ENCODE results near the gene C10orf105. TPM values are rescaled to one million over a fixed set of nuclear protein-coding genes. Genes with fewer than 3 reads are reported as not detected.

C10orf105 gene, protein sequence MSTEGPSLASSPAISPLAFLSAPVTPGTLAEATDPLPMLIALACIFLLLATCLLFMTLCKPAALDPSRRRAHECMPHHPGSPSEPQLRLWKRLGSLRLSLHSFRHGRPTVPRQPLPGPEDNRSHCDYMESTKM
- total RNA-seq (2014; rRNA removed; shearing (Covaris generic)), result not detected in 2 replicates

DNA sequence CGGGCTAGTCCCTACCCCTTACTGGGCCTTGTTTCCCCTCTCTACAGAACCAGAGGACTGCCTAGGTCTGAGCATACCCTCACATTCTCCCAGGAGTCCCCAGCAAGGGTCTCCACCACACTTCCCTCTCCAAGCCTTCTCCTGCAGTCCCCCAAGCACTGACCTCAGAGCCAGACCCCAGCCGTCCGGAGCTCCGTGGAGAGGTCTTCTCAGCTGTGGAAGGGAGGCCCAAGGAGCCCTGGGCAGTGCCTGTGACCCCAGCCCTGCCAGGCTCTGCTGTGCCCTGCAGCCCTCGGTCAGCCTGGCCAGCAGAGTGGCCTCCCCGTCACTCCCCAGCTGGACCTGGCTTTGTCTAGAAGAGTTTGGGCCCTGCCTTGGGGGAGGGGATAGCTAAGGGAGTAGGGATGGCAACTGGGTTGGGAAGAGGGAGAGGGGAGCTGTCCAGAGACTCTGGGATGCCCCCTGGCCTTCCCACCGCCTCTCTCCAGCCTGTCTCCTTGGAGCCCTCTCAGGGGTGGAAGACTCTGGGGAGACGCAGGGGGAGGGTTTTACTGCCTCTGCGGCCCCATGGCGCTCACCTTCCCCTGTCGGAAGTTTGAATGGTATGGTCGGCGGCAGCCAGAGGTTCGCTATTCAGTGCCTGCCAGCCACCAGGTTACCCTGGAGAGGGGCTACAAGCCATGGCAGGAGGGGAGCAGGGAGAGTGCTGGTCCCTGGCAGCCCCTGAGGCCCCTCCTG, at the start of gene C10orf105:
Gene C10orf105, minus strand, starts transcription at position 315 of the 738 bp plus-strand sequence. CDS start 3,441 bp downstream, outside the sequence.
- no peak for DNase-seq (ENCODE audit: low read depth)

DNA sequence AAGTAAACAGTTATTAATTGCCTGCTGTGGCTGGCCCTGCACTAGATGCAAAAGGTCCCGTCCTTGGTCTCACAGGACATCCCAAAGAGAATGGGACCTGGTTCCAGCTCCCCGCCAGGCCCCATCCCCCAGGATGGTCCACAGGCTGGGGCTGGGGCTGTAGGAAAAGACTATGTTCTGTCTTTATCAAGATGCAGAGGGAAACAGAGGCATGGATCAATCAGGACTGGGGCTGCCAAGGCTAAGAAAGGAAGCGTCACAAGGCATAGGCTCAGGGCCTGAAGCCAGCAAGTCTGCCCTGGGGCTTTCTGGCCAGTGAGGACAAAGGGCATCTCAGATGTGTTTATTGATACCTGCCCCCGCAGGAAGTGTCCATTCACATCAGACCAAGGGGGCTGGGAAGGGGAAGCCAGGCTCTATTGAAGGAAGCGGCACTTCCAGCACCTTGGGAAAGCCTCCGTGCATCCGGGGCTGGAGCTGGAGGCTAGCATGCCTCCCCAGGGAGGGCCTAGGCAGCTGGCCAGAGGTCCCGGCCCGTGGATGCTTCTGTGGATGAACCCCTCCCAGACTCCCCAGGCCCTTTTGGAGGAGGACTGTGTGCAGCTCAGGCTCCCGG, 48.0 kb upstream of the C10orf105 start:
- no peak for DNase-seq (ENCODE audit: low read depth)

DNA sequence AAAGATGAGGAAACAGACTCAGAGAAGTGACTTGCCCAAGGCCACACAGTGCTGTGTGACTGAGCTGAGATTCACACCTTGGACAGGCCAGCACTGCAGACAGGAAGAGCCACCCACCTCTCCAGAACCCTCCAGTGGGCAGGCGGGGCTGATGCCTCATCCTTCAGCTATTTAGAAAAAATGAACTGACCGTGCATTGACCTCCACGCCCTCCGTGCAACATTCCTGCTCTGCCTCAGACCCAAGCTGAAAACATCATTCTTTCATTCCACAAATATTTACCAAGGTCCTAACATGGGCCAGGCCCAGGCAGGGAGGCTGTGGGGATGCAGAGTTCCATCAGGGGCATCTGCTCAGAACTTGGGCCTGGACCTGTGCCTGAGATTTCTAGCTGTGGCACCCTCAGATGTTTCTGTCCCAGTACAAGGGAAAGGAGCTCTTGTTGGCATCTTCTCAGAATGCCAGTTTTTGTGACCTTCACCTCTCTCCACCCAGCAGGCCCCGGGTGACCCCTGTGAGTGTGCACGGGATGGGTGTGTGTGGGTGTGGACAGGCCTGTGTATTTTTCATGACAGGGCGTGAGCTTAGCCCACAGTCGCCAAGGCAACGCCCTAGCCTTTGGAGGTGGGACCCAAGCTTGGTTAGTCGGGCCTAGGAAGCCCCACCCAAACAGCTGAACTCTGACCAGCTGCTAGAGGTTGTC, 47.3 kb upstream of the C10orf105 start:
- peak; percentile 87 for DNase-seq (ENCODE audit: low read depth)

DNA sequence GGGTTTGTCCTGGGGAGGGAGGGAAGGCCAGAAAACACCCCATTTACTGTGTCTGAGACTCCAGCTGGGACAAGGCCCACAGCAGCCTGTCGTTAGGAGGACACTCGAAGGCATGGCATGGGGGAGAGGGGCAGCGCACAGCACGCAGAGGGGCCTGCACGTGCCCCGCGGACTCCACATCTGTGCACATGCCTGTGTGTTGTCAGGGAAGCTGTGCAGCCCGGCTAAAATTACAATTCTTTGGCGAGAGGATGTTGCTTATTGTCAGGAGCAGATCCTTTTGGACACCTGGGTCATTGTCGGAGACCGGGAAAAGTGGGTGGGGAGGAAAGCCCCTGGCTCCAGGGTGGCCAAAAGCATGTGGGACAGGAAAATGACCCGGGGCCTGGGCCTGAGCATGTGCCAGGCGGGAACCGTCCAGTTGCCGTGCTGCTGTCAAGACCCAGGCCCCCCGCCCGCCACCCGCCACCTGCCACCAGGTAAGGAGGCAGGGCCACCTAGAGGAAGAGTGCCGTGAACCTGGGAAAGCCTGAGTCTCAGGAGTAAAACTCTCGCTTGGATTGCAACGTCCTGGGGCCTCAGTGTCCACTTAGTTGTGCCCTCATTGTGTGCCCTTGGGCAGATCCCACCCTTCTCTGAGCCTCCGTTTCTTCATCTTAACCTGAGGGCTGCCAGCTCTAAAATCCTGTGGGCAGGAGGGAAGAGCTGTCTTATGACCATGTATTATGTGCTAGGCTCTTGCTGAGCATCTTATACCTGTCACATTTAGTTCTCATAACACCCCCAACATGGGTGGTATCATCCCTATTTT, 46.5 kb upstream of the C10orf105 start:
- no peak for DNase-seq (ENCODE audit: low read depth)

DNA sequence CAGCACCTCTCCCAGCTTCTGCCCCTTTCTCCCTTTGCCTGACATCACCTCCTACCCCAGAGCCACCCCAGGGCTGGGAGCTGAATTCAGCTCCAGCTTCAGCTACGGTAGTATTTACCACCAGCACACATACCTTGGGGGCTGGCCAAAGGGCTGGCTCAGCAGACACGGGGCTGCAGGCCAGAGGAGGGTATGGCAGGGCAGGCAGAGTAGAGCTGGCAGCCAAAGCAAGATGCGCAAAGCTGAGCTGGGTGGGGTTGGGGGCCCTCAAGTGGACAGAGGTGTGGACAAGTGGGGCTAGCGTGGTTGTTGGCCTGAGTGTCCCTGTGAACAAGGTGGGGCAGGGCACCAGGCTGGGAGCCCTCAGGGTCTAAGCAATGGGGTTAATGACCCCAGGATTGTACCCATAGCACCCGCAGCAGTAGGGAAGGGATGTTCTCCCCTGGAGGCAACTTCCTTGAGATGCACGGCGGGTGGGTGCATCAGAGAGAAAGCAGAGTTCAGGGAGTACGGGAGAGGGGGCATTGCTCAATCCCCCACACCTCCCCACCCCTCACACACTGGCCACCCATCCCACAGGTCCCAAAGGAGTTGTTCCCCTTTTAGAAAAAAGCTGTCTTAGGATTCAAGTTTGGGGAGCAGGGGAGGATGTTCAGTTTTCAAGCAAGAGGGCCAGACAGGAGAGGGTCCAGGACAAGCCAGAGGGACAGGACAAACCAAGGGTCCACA, 45.8 kb upstream of the C10orf105 start:
- DNase-seq (ENCODE audit: low read depth), result no peak

- DNase-seq (ENCODE audit: low read depth), result no peak
Observed at GRCh38 chr10:71763352-71764127, 44.0 kb upstream of the C10orf105 start.

GRCh38 chr10:71762324-71762723, 42.7 kb upstream of the C10orf105 start:
- no peak for DNase-seq (ENCODE audit: low read depth)

DNA sequence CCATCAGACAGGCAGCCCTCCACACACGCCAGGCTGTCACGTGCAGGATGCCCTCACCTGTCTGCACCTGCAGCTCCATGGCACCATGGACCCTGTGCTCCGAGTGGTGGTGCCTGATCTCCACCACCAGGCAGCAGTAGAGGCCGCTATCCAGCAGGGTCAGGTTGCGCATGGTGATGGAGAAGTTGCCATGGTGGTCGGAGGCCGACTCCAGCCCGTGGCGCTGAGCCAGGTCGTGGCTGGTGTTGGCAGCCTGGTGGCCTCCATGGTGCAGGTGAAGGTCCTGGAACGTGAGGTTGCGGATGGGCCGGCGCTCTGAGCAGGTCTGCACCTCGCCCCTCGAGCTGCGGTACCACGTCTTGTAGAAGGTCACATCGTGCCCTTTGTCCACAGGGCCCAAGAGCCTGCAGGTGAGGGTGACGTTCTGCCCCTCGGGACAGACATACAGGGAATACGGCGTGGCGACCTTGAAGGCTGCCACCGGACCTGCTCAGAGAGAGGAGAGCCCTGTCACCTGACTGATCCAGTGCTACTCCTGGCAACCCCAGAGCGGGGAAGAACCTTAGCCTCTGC, 42.0 kb upstream of the C10orf105 start:
- no peak for DNase-seq (ENCODE audit: low read depth)

DNA sequence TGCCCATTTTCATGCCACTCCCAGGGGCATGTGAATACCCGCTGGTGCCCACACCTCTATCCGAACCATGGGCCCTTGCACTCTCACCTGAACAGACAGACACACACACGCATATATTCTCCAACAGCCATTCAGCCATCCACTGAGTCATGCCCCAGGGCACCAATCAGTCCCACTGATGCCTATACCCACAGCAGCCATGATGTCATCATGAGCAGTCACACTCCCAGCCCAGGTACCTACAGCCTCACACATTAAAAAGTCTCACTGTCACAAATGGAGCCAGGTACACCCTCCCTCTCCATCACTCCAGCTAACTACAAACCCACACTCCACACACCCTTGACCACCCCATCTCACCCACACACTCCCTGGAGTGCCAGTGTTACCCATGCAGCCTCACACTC, 41.5 kb upstream of the C10orf105 start:
- no peak for DNase-seq (ENCODE audit: low read depth)

GRCh38 chr10:71757399-71757922, 37.9 kb upstream of the C10orf105 start:
- DNase-seq (ENCODE audit: low read depth), result no peak

- DNase-seq (ENCODE audit: low read depth), result no peak
Observed at GRCh38 chr10:71756311-71757191, 37.0 kb upstream of the C10orf105 start.

DNA sequence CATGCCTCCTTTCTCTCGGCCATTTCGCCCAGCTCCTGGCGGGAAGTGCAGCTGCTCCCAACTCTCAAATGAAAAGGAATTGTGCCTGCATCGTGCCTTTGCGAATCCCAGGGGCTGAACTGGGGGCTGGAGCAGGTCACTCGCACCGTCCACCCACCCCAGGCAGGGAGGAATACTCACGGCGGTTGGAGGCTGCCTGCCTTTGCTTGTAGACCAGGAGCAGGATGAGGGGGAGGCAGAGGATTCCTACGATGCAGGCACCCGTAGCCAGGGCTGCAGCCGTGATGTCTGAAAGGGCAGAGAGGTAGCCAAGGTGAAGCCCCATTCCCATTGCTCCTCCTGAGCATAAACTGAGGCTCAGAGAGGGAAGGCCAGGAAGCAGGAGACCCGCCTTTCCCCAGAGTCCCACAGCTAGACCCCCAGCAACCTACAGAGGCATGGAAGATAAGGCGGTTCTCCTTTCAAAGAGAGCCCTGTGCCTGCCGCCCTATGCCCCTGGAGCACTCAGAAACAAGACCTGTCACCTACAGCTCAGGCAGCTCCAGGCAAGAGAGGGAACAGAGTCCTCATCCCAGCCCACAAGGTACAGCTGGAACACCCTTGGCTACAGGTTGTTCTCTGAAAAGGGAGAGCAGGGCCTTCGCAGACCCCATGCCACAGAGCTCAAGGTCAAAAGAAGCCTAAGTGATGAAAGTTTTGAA, 35.8 kb upstream of the C10orf105 start:
- no peak for DNase-seq (ENCODE audit: low read depth)

DNA sequence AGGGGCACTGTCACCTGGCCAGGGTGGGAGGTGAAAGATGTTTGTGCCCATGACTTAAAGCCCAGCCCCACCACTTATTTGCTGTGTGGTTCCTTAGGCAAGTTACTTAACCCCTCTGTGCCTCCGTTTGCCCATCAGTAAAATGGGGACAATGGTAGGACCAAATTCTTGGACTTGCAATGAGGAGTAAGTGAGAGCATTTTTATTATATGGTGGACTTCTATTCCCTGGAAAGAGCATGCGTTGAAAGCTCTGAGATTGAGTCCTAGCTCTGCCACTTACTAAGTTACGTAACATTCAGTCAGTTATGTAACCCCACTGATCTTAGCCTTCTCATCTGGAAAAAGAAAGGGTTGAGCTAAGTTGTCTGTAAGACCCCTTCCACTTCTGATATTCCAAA, 35.0 kb upstream of the C10orf105 start:
- DNase-seq (ENCODE audit: low read depth), result no peak

DNA sequence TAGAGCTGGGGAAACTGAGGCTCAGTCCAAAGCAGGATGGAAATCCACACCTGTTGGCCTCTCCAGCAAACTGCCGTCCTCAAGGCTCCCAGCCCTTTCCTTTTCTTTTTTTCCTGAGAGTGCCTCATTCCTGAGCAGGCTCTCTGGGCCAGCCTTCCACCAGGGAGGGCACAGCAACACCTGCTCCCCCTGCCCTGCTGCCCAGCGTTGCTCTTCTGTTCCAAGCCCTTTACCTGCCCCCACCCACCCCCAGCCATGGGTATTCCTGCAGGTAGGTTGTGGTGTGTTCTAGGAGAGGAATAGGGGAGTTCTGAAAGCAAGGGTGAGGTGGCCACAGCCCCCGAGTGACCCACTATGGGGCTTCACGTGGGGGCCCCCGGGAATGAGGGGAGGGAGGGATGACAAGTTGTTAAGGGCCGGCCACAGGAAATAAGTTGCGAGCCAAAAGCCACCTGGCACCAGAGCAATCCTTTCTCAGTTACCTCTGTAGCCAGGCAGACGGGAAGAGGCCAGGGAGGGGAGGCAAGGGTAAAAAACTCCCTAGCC, 34.5 kb upstream of the C10orf105 start:
- DNase-seq (ENCODE audit: low read depth), result no peak

DNA sequence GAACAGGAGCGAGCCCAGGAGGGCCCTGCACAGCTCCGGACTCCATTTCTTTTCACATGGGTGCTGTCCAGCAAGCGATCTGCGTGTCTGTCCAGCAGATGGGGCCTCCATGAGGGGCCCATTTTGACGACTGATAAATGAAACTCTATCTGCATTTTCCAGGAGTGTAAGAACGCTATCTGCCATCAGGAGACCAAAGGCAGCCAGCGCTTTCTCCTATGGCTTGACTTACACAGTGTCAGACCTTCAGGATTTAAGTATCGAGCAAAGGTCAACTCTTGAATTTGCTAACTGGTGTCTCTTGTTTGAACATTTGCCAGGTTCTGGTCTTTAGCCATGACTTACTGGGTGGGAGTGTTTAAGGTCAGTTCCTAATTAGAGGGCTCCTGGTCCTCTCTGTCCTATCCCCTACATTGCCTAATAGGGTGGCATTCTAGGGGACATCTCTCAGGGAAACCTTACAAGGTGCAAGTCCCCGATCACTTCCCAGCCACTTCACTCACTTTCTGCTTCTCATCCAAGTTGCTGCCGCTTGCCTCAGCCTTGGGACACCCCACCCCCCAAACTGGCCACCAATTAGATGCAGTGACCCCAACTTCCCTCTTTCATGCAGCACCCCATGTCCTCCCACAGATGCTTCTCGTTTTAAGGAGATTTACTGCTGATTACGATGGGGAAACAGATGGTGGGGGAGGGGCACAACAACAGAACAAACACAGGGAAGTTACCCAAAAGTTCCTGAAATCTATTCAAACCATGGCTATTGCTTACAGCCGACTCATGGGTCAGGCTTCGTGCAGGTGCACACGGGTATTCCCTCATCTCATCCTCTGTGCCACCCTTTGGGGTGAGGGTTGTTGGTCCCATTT, 33.7 kb upstream of the C10orf105 start:
- no peak for DNase-seq (ENCODE audit: low read depth)

DNA sequence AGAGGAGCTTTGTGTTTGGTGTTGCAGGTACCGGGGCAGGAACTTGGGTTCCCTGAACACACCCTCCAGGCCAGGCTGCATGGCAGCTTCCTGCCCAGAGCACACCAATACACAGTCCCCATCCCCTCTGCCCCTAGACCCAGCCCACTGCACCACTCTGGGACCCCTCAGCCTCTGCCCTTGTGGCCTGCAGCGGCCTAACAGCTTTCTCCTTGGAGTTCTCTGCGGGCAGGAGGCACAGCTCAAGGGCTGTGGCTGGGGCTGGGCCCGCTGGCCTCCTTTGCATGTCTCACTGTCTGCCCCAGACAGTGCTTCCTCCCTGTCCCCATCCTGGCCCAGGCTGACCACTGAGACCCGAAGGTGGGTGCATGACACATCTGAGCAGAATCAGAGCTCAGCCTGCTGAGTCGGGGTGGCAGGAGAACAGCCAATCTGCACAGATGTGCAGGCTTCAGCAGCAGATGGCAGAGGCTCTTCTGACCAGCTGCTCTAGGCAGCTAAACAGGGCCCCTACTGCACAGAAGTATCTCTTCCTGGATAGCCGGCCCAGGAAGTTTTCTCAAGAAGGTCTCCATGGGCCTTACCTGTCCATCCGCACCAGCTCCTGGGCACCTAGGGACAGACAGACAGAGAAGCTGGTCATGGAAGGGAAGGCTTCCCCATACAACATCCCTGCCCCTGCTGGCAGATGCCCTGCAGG, 33.0 kb upstream of the C10orf105 start:
- DNase-seq (ENCODE audit: low read depth), result no peak
